Measurements from ENCODE around the gene STARD3NL.
A peak's percentile ranks its signal among the peaks of the same experiment; 100 is the strongest.

DNA sequence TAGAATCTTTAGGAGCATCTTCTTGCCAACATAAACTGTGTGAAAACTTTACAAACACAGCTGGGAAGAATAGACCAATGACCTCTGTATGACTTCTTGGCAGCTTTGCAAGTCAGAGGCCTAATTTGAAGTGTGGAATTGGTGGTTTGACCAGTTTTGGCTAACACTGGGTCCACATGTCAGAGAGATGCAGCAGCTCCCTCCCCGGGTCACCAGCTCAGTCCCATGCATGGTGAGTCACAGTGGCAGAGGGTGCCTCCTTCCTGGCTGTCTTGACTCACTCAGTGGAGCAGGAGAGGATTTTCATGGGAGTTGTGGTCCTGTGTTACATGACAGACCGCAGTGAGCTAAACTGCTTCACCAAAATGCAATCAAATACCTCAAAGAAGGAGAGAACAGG, 8.2 kb upstream of the STARD3NL start:
- TF ChIP-seq ESRRA (IDR thresholded peaks at IDR 0.05; ENCODE audit: low read length), result no peak
- TF ChIP-seq EP300 (IDR thresholded peaks at IDR 0.05; ENCODE audit: borderline replicate concordance in 1 of 2, control insufficient read depth in 1 of 2, low read depth in 2 of 2, low read length in 2 of 2), result peak; percentile 38 to 83; a peak in 3 of 4 replicates
- TF ChIP-seq, protein P1, sequence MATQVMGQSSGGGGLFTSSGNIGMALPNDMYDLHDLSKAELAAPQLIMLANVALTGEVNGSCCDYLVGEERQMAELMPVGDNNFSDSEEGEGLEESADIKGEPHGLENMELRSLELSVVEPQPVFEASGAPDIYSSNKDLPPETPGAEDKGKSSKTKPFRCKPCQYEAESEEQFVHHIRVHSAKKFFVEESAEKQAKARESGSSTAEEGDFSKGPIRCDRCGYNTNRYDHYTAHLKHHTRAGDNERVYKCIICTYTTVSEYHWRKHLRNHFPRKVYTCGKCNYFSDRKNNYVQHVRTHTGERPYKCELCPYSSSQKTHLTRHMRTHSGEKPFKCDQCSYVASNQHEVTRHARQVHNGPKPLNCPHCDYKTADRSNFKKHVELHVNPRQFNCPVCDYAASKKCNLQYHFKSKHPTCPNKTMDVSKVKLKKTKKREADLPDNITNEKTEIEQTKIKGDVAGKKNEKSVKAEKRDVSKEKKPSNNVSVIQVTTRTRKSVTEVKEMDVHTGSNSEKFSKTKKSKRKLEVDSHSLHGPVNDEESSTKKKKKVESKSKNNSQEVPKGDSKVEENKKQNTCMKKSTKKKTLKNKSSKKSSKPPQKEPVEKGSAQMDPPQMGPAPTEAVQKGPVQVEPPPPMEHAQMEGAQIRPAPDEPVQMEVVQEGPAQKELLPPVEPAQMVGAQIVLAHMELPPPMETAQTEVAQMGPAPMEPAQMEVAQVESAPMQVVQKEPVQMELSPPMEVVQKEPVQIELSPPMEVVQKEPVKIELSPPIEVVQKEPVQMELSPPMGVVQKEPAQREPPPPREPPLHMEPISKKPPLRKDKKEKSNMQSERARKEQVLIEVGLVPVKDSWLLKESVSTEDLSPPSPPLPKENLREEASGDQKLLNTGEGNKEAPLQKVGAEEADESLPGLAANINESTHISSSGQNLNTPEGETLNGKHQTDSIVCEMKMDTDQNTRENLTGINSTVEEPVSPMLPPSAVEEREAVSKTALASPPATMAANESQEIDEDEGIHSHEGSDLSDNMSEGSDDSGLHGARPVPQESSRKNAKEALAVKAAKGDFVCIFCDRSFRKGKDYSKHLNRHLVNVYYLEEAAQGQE (IDR thresholded peaks at IDR 0.05; ENCODE audit: low read depth, low read length), result no peak
- no peak for TF ChIP-seq ZNF24 (IDR thresholded peaks at IDR 0.05)
- TF ChIP-seq, protein P2, sequence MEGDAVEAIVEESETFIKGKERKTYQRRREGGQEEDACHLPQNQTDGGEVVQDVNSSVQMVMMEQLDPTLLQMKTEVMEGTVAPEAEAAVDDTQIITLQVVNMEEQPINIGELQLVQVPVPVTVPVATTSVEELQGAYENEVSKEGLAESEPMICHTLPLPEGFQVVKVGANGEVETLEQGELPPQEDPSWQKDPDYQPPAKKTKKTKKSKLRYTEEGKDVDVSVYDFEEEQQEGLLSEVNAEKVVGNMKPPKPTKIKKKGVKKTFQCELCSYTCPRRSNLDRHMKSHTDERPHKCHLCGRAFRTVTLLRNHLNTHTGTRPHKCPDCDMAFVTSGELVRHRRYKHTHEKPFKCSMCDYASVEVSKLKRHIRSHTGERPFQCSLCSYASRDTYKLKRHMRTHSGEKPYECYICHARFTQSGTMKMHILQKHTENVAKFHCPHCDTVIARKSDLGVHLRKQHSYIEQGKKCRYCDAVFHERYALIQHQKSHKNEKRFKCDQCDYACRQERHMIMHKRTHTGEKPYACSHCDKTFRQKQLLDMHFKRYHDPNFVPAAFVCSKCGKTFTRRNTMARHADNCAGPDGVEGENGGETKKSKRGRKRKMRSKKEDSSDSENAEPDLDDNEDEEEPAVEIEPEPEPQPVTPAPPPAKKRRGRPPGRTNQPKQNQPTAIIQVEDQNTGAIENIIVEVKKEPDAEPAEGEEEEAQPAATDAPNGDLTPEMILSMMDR (IDR thresholded peaks at IDR 0.05 in 2 of 3, conservative IDR thresholded peaks at IDR 0.05 in 1 of 3; ENCODE audit: control insufficient read depth in 2 of 3, extremely low read depth in 1 of 3, insufficient read depth in 1 of 3, low read depth in 3 of 3, low read length in 3 of 3), result no peak
- TF ChIP-seq PML (IDR thresholded peaks at IDR 0.05; ENCODE audit: low read length), result no peak
- TF ChIP-seq RELA (IDR thresholded peaks at IDR 0.05; ENCODE audit: borderline replicate concordance, partially characterized antibody), result no peak
